HG02678 (cell line): ENCODE measurements around the gene CPTP.
A peak's percentile ranks its signal among the peaks of the same experiment; 100 is the strongest.
"Not testable (repeated sequence)": the region's sequence is repeated elsewhere in the genome, so short reads cannot be mapped to it uniquely, and the experiment has no call there.

Experiments
- ATAC-seq: cut with Tn5 transposase; IDR thresholded peaks from one replicate; pipeline ENCODE4 v1.9.1; 2021; ENCODE audit warnings: mild to moderate bottlenecking, moderate library complexity; ENCODE audit not compliant: unreplicated experiment

The CPTP gene

GRCh38 chr1:1305300-1306069 lies 19.1 kb upstream of the CPTP start:
- no peak for ATAC-seq

GRCh38 chr1:1306070-1306660 lies 18.4 kb upstream of the CPTP start:
- no peak for ATAC-seq

- ATAC-seq = no peak
Observed at GRCh38 chr1:1306661-1307260, 17.8 kb upstream of the CPTP start.

- ATAC-seq = peak; percentile 7
Observed at GRCh38 chr1:1307261-1307922, 17.2 kb upstream of the CPTP start.

DNA sequence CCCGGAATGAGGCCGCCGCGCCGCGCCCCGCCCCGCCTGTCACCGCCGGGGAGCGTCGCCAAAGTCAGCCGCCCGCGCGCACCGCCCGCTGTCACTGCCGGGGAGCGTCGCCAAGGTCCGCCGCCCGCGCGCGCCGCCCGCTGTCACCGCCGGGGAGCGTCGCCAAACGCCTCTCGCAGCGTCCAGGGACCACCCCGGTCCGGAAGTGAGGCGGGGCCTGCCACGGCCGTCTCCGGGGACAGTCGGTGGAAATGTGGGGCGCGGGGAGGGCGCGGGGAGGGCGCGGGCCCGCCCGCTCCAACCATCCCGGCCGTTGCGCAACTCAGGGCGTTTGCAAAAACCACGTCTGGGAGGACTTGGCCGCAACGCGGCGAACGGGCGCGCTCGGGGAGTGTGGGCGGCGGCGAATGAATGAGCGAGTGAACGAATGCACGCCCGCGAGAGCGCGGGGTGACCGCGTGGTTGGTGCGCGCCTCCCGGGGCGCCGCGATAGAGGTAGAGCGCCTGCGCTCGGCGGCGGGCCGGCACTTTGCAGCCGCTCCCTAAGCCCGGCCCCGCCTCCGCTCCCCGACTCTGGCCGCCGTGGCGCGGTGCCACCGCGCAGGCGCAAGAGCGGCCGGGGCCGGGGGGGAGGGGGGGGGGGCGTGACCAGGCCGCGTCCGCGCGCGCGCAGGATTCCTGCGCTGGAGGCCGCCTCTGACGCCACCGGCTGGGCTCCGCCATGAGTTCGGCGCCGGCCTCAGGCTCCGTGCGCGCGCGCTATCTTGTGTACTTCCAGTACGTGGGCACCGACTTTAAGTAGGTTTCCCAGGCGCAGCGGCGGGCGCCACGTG lies 16.5 kb upstream of the CPTP start, which contains the start of the genes ACAP3 and PUSL1:
Gene ACAP3 (minus strand): TSS at position 8 of the 833 bp plus-strand sequence. CDS start 115 bp downstream, outside the sequence.
Gene PUSL1 (plus strand): TSS at position 675 of the 833 bp plus-strand sequence. CDS start 47 bp downstream, at position 722.
- ATAC-seq = peak; percentile 58

- peak; percentile 1 for ATAC-seq
Observed at GRCh38 chr1:1308756-1309250, 15.8 kb upstream of the CPTP start.

DNA sequence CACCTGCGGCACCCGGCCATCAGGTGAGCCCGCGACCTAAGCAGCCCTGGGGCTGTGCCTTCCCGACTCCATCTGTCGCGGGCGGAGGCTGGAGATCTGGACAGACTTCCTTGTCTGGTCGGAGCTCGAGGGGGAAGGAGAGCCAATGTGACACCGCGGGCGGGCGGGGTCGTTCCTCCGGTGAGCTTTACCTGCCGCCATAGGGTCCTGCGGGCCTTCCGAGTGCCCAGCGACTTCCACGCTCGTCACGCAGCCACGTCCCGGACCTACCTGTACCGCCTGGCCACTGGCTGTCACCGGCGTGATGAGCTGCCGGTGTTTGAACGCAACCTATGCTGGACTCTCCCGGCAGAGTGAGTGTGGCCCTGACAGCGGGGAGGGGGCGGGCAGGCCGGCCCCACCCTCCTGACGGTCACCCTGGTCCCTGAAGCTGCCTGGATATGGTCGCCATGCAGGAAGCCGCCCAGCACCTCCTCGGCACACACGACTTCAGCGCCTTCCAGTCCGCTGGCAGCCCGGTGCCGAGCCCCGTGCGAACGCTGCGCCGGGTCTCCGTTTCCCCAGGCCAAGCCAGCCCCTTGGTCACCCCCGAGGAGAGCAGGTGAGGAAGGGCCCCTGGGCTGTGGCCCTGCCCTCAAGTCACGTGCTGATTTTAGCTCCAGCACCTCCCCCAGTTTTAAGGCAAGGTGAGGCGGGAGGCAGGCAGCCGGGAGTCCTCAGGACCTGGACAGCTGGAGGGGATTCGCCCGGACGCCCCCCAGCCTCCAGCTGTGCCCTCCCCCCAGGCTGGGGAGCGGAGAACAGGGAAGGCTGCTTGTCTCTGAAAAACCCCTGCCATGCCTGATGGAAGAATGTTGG lies 15.1 kb upstream of the CPTP start:
- ATAC-seq = no peak

DNA sequence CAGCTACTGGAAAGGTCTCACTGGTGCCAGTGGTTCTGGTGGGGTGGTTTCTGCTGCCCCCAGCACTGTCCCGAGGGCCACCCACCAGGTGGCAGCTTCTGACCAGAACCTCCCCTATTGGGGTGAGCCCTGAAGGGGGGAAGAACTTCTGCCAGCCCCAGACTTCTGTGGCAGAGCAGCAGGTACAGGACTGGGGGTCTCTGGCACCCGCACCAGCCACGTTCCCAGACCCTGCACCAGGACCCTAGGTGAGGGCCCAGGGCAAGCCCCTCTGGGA lies 14.6 kb upstream of the CPTP start:
- no peak for ATAC-seq

DNA sequence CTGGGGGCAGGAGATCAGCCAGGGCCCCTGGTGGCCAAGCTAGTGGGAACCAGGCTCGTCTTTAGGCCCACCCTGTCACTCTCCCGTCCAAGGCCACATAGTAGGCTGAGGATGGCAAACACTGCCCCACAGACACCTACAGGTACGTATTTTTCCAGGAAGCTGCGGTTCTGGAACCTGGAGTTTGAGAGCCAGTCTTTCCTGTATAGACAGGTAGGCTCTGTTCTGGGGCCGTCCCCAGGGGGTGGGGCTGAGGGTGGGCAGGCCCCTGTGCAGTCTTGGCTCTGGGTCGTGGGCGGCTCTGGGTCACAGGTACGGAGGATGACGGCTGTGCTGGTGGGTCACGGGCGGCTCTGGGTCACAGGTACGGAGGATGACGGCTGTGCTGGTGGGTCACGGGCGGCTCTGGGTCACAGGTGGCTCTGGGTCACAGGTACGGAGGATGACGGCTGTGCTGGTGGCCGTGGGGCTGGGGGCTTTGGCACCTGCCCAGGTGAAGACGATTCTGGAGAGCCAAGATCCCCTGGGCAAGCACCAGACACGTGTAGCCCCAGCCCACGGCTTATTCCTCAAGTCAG lies 14.0 kb upstream of the CPTP start:
- ATAC-seq = no peak

- ATAC-seq = no peak
Observed at GRCh38 chr1:1311107-1312104, 13.2 kb upstream of the CPTP start.

DNA sequence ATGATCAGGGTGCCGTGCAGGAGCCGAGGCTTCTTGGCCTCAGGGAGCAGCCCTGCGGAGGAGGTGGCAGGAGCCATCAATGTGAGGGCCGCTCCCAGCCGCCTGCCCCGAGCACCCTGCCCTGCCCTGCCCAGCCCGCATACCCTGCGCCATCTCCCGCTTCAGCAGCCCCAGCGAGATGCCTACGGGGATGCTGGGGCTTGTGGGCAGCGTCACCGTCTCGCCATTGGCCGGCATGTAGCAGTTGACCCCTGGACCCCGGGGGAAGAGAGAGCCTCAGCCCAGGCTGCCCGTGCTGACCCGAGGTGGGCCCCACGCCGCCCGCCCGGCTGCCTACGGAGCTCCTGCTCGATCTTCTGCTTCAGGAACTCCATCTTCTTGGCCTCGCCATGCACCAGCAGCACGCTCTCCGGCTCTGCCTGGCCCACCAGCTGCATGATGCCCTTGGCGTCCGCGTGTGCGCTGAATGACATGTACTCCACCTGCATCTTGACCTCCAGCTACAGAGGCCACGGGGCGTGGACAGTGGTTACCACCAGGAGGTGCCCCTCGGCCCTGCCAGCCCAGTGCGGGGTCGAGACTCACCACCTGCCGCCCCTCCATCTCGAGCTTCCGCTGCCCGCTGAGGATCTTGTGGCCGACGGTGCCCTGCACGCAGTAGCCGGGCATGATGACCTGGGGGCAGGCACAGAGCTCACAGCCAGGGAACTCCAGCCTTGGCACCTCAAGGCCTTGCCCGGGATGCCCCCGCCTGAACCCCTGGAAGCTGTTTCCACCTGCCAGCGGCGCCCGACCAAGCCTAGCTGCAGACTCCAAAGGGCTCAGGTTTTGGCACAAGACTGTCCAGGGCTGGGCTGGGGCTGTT lies 11.9 kb upstream of the CPTP start:
- no peak for ATAC-seq

DNA sequence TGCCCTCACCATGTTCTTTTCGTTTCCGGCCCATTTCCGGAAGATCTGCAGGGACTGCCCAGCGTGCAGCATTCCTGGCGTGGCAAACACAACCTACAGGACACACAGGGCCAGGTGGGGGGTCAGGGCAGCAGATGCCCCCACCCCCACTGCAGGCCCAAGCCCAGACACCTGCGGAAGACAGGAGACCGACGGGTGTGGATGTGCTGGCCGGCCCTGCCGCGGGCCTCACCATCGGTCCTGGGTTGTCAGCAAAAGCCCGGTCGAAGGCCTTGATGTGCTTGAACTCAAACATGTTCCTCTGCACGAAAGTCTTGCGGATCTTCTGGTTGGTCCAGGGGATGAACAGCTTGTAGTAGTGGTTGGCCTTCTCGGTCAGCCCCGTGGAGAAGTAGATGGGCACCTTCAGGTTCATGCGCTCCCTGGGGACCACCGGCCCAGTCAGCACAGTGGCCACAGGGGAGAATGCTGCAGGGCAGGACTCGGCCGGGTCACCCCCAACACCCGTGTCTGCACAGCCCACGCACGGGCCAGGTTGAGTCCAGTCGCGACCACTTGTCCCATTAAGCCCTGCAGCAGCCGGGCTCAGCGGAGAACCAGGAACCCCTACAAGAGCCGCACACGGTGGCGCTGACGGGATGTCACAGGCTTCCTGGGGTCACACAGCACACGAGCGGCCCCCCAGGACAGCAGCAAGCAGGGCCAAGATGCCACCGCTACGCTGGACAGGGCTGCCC lies 10.9 kb upstream of the CPTP start:
- no peak for ATAC-seq

DNA sequence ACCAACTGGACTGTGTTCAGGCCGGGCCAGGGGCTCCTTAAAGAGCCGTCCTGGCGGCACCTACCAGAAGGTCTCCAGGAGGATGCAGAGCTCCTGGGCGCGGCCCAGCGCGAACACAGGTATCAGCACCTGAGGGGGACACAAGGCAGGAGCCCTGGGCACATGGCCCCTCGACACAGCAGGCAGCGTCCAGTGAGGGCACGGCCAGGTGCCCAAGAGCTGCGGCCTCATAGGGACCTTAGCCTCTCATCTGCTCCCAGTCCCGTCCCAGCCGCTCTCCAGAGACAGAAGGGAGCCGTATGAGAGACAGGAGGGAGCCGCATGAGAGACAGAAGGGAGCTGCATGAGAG lies 10.4 kb upstream of the CPTP start:
- ATAC-seq = no peak

- ATAC-seq = no peak
Observed at GRCh38 chr1:1314678-1315335, 9.8 kb upstream of the CPTP start.

DNA sequence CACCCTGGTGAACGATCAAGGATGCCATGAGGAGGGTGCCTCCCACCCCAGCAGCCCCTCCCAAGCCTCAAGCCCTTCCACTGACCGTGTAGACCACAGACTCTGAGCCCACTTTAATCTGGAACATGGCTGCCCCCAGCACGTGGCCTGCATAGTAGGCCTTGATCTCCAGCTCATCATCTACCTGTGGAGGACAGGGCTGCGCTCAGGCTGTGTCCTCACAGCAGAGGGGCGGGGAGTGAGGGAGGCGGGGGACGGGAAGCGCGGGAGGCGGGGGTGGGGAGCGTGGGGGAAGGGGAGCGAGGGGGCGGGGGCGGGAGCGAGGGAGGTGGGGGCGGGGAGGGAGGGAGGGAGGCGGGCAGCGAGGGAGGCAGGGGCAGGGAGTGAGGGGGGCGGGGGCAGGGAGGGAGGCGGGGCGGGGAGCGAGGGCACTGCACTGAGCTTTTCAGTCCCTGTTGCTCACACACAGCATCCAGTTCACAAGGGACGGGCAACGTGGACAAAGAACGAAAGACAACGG lies 9.1 kb upstream of the CPTP start:
- no peak for ATAC-seq

DNA sequence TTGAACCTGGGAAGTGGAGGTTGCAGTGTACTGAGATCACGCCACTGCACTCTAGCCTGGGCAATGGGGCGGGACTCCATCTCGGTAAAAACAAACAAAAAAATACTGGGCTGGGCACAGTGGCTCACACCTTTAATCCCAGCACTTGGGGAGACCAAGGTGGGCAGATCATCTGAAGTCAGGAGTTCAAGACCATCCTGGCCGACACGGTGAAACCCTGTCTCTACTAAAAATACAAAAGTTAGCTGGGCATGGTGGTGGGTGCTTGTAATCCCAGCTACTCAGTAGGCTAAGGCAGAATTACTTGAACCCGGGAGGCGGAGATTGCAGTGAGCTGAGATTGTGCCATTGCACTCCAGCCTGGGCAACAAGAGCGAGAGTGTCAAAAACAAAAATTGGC lies 8.4 kb upstream of the CPTP start:
- ATAC-seq = not testable (repeated sequence)
